Caco-2 (cell line): ENCODE results near the gene ANTKMT. TPM values are rescaled to one million over a fixed set of nuclear protein-coding genes. Genes with fewer than 3 reads are reported as not detected.

Source experiments
- BruUV-seq: library from RNA; stranded (reverse); fragments of 400-500 nt; replicated peaks from 2 replicates; lab custom pipeline; 2021; lab: Mats Ljungman, UMichigan
- CTCF ChIA-PET: fragments of 300-600 bp; sonication (Branson Sonifier 250); formaldehyde crosslinking; loops from one replicate; lab custom pipeline; 2022; ENCODE audit warnings: antibody characterized with exemption; lab: Charles Lee
- POLR2A ChIA-PET: fragments of 300-600 bp; sonication (Branson Sonifier 250); formaldehyde crosslinking; loops from one replicate; lab custom pipeline; 2022; ENCODE audit warnings: antibody characterized with exemption; lab: Charles Lee
- DNase-seq, 2 experiments: peaks; one replicate each; pipeline versions ENCODE4 v3.0.0 to v3.0.0-alpha.2; 2020 to 2022
- H3K27me3 ChIP-seq: replicated peaks from 2 replicates; pipeline ENCODE4 v1.6.0; 2011; ENCODE audit warnings: low read length; ENCODE audit not compliant: control insufficient read depth, insufficient read depth
- H3K36me3 ChIP-seq: 2 replicates; pipeline ENCODE4 v1.5.1; 2011; ENCODE audit warnings: low read length; ENCODE audit not compliant: control insufficient read depth, insufficient read depth
- H3K4me1 ChIP-seq: fragments of 250-450 bp; sonication (Bioruptor Pico); 2 replicates; pipeline ENCODE4 v1.5.1; 2020; ENCODE audit warnings: mild to moderate bottlenecking
- H3K4me3 ChIP-seq: 2 replicates; pipeline ENCODE4 v1.5.1; 2011; ENCODE audit warnings: low read depth, mild to moderate bottlenecking, control low read depth, low read length
- H3K9me3 ChIP-seq: fragments of 250-450 bp; sonication (Bioruptor Pico); 2 replicates; pipeline ENCODE4 v1.5.1; 2020; ENCODE audit warnings: mild to moderate bottlenecking, moderate library complexity
- H3K27ac Mint-ChIP-seq: one replicate; pipeline ENCODE4 v1.8.0; 2022; ENCODE audit warnings: mixed read lengths; ENCODE audit not compliant: unreplicated experiment
- H3K27me3 Mint-ChIP-seq: one replicate; pipeline ENCODE4 v1.8.0; 2022; ENCODE audit warnings: mixed read lengths; ENCODE audit not compliant: insufficient read depth, unreplicated experiment
- H3K36me3 Mint-ChIP-seq: one replicate; pipeline ENCODE4 v1.8.0; 2022; ENCODE audit warnings: mild to moderate bottlenecking, mixed read lengths; ENCODE audit not compliant: insufficient read depth, unreplicated experiment
- H3K4me1 Mint-ChIP-seq: one replicate; pipeline ENCODE4 v1.8.0; 2022; ENCODE audit warnings: low read depth, mixed read lengths; ENCODE audit not compliant: unreplicated experiment
- H3K4me3 Mint-ChIP-seq: one replicate; pipeline ENCODE4 v1.8.0; 2022; ENCODE audit warnings: mild to moderate bottlenecking, moderate library complexity, mixed read lengths; ENCODE audit not compliant: unreplicated experiment
- H3K9me3 Mint-ChIP-seq: one replicate; pipeline ENCODE4 v1.8.0; 2022; ENCODE audit warnings: mixed read lengths; ENCODE audit not compliant: unreplicated experiment
- CTCF ChIP-seq, 2 experiments: fragments of 200-600 bp in 1 of 2; IDR thresholded peaks; 1 replicate in 1 of 2; 2 replicates in 1 of 2; pipeline versions ENCODE4 v1.5.1 to v1.8.0; 2011 to 2022; ENCODE audit warnings: antibody characterized with exemption in 1 of 2, control low read depth in 1 of 2, inconsistent platforms in 1 of 2, low read depth in 1 of 2, low read length in 1 of 2, mild to moderate bottlenecking in 1 of 2, moderate library complexity in 1 of 2; ENCODE audit not compliant: insufficient read depth in 1 of 2, severe bottlenecking in 1 of 2, unreplicated experiment in 1 of 2
- intact Hi-C: fragments of 100-400 bp; cut with micrococcal nuclease; formaldehyde crosslinking; loops from one replicate; pipeline ENCODE4 v1.10.0; 2022; ENCODE audit not compliant: unreplicated experiment
- total RNA-seq: library from RNA; stranded (reverse); gene quantifications from 2 replicates; pipeline ENCODE4 v1.2.3, GENCODE V29; 2022

ANTKMT gene
- total RNA-seq, 1 experiment from 2014 or later, result 42.6 TPM

- peak in 1 of 2 experiments; percentile 66 for DNase-seq
- Histone ChIP-seq H3K27me3 (no peaks in the 10 kb centered on the region), H3K9me3 (no peaks in the 10 kb centered on the region), H3K4me3 (no peak overlapping the region), H3K36me3 (no peaks in the 10 kb centered on the region), H3K4me1 (peaks cover 14% of the 10 kb centered on the region)
- H3K4me1 Mint-ChIP-seq, result peaks cover 7% of the 10 kb centered on the region
- peaks cover 5% of the 10 kb centered on the region for H3K27me3 Mint-ChIP-seq
- no TSS peak for BruUV-seq
- ChIA-PET POLR2A (no interaction called here), CTCF (interaction anchor here (0.6 to 1.0 kb wide), 2 partner anchors 10 to 271 kb away, joined by 3 to 4 read pairs; no protein-coding TSS in a partner anchor)
- no peak overlapping the region for H3K27ac Mint-ChIP-seq
- H3K9me3 Mint-ChIP-seq, result no peaks in the 10 kb centered on the region
- peaks cover 8% of the 10 kb centered on the region for H3K36me3 Mint-ChIP-seq
- intact Hi-C loops, result loop anchor here (10.0 kb wide), 1 partner anchor 75 kb away; the partner anchor contains the start of genes CHTF18 and RPUSD1
- TF ChIP-seq CTCF (IDR thresholded peaks at IDR 0.05; ENCODE audit: insufficient read depth in 1 of 2, low read depth in 1 of 2, low read length in 1 of 2, severe bottlenecking in 1 of 2, unreplicated experiment in 1 of 2), result no peak
- no peak overlapping the region for H3K4me3 Mint-ChIP-seq
Observed at GRCh38 chr16:709566-710499, 11.1 kb upstream of the ANTKMT start.

- Mint-ChIP-seq H3K27ac (no peak overlapping the region), H3K27me3 (peaks cover 5% of the 10 kb centered on the region)
Observed at GRCh38 chr16:710500-711075, 10.4 kb upstream of the ANTKMT start.

More at GRCh38 chr16:710500-711075, 10.4 kb upstream of the ANTKMT start:
- Mint-ChIP-seq H3K9me3 (no peaks in the 10 kb centered on the region), H3K36me3 (peaks cover 8% of the 10 kb centered on the region), H3K4me1 (peaks cover 7% of the 10 kb centered on the region), H3K4me3 (no peak overlapping the region)
- TF ChIP-seq CTCF (IDR thresholded peaks at IDR 0.05; ENCODE audit: insufficient read depth in 1 of 2, low read depth in 1 of 2, low read length in 1 of 2, severe bottlenecking in 1 of 2, unreplicated experiment in 1 of 2), result no peak
- no peaks in the 10 kb centered on the region for H3K27me3 ChIP-seq
- no peaks in the 10 kb centered on the region for H3K9me3 ChIP-seq
- no peaks in the 10 kb centered on the region for H3K36me3 ChIP-seq
- no TSS peak for BruUV-seq
- ChIA-PET POLR2A (interaction anchor here (0.6 kb wide), 1 partner anchor 60 kb away, joined by 5 read pairs; no protein-coding TSS in a partner anchor), CTCF (interaction anchor here (0.6 to 1.1 kb wide), 3 partner anchors 9 to 270 kb away, joined by 3 to 4 read pairs (median 3); no protein-coding TSS in a partner anchor)
- intact Hi-C loops, result loop anchor here (10.0 kb wide), 1 partner anchor 74 kb away; the partner anchor contains the start of genes CHTF18 and RPUSD1
- DNase-seq, result no peak
- peaks cover 14% of the 10 kb centered on the region for H3K4me1 ChIP-seq
- H3K4me3 ChIP-seq, result no peak overlapping the region
